ENCODE measurements around the gene TRIO.

TRIO gene

DNA sequence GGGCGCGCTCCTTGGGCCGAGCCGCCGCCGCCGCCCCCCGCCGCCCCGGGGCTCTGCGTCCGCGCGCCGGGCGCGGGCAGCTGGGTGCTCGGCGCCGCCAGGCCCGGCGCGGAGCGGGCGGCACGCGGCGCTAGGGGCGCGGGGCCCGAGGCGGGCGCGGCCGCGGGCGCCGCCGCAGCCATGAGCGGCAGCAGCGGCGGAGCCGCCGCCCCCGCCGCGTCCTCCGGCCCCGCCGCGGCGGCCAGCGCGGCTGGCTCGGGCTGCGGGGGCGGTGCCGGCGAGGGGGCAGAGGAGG is 351 bp downstream of the TRIO start:
- peak overlapping the region; percentile 98 for H3K4me2 ChIP-seq (ENCODE audit: low read depth, low read length, poor library complexity, severe bottlenecking)

DNA sequence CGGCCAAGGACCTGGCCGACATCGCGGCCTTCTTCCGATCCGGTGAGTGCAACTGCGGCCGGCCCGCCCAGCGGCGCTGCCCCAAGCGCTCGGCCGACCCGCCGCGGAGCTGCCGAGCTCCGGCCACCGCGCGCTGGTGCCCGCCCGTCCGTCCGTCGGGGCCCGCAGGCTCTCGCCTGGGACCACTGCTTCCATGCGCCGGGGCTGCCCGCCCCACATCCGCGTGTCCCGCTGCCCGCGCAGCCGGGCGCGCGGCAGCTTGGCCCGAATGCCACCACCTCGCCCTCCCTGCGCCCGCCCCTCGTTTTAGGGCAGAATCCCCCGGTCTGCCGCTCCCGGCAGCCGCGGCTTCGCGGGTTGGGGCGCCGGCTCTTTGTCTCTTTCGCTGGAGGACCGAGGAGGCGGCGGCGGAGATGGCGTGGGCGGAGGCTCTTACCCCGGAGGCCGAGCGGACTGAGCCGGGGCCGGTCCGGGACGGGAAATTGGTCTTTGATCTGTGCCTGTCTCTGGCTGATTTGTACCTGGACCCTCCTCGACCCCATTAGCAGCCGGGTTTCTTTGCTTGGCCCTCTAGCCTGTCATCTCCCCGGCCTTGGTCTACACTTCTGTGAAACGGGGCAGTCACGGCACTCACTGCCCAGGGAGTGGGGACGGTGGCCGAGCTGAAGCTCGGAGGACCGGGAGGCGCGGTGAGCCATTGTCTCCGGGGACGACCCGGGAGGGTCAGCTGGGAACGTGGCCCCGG is 871 bp downstream of the TRIO start:
- H2AFZ ChIP-seq (ENCODE audit: low read depth, low read length, severe bottlenecking), result peak overlapping the region; percentile 68

More for the DNA sequence above, 351 bp downstream of the TRIO start:
- peaks cover 8% of the 10 kb centered on the region; the same call in 1 of the 2 replicates for H3K79me2 ChIP-seq (ENCODE audit: insufficient read depth, low read length)
- peak overlapping the region; percentile 75 for H3K9ac ChIP-seq (ENCODE audit: low read length)
- TF ChIP-seq, protein P1, sequence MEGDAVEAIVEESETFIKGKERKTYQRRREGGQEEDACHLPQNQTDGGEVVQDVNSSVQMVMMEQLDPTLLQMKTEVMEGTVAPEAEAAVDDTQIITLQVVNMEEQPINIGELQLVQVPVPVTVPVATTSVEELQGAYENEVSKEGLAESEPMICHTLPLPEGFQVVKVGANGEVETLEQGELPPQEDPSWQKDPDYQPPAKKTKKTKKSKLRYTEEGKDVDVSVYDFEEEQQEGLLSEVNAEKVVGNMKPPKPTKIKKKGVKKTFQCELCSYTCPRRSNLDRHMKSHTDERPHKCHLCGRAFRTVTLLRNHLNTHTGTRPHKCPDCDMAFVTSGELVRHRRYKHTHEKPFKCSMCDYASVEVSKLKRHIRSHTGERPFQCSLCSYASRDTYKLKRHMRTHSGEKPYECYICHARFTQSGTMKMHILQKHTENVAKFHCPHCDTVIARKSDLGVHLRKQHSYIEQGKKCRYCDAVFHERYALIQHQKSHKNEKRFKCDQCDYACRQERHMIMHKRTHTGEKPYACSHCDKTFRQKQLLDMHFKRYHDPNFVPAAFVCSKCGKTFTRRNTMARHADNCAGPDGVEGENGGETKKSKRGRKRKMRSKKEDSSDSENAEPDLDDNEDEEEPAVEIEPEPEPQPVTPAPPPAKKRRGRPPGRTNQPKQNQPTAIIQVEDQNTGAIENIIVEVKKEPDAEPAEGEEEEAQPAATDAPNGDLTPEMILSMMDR (IDR thresholded peaks at IDR 0.05; ENCODE audit: insufficient read depth, low read length, poor library complexity, severe bottlenecking), result no peak
- no peak for TF ChIP-seq EZH2phosphoT487 (conservative IDR thresholded peaks at IDR 0.05; ENCODE audit: low read length)
- peaks cover 25% of the 10 kb centered on the region for H4K20me1 ChIP-seq (ENCODE audit: low read depth, low read length)
- peak overlapping the region; percentile 81 for H3K4me3 ChIP-seq (ENCODE audit: insufficient read depth, low read length, poor library complexity, severe bottlenecking)
- H2AFZ ChIP-seq (ENCODE audit: low read depth, low read length, severe bottlenecking), result no peak overlapping the region
- no peaks in the 10 kb centered on the region for H3F3A ChIP-seq (ENCODE audit: insufficient read depth)
- no peak overlapping the region; the same call in 1 of the 2 replicates for H3K27ac ChIP-seq (ENCODE audit: low read depth, low read length)
- no peaks in the 10 kb centered on the region for H3K9me3 ChIP-seq (ENCODE audit: insufficient read depth, low read length)
- no peaks in the 10 kb centered on the region for H3K27me3 ChIP-seq (ENCODE audit: low read length)
- H3K9me2 ChIP-seq (replicated peaks; ENCODE audit: insufficient read depth, low read length), result no peaks in the 10 kb centered on the region
- no peaks in the 10 kb centered on the region for H3K36me3 ChIP-seq (ENCODE audit: low read length)

DNA sequence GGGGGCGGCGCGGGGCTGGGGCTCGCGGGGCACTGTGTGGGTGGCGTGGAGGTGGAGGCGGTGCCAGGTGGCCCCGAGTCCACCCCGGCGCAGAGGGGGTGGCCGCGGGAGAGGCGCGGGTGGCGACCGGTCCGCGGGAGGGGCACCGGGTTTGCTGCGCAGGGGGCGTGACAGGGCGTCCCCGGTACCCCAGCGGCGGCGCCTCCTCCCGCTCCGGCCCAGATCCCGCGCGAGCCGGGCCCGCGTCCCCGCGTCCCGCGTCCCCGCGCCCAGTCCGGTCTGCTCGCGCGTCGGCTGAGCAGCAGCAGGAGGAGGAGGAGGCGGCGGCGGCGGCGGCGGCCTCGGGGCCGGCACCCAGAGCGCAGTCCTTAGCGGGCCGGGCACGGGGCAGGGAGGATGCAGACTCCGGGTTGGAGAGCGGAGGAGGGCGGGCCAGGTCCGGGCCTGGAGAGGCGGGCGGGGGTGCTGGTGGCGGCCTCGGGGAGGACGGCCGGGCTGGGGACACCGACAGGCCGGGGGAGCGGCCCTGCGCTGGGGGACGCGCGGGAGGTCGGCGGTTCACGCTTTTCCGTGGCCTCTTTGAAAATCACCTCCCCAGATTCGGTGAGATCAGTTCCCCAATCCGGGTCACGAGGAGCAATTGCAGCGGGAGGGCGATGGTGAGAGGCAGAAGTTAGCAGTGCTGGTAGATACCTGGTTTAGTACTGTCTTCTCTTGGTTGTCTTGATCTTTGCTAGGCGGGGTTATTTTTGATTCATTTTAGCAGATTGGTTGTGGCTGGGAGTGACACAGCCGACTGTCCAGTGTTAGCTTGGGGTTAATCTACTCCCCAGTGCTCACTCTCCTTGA is 1.7 kb downstream of the TRIO start:
- Histone ChIP-seq H2AFZ (ENCODE audit: low read depth, low read length, severe bottlenecking) (peak overlapping the region; percentile 68), H3K27ac (ENCODE audit: low read depth, low read length) (peak overlapping the region; percentile 24; the same call in 1 of the 2 replicates), H4K20me1 (ENCODE audit: low read depth, low read length) (peaks cover 32% of the 10 kb centered on the region), H3K4me2 (ENCODE audit: low read depth, low read length, poor library complexity, severe bottlenecking) (peak overlapping the region; percentile 98), H3K79me2 (ENCODE audit: insufficient read depth, low read length) (peaks cover 8% of the 10 kb centered on the region; the same call in 1 of the 2 replicates), H3K27me3 (ENCODE audit: low read length) (no peaks in the 10 kb centered on the region), H3K4me3 (ENCODE audit: insufficient read depth, low read length, poor library complexity, severe bottlenecking) (peak overlapping the region; percentile 74), H3K9me3 (ENCODE audit: insufficient read depth, low read length) (no peaks in the 10 kb centered on the region), H3F3A (ENCODE audit: insufficient read depth) (no peaks in the 10 kb centered on the region), H3K9ac (ENCODE audit: low read length) (peak overlapping the region; percentile 75), H3K36me3 (ENCODE audit: low read length) (no peaks in the 10 kb centered on the region), H3K9me2 (replicated peaks; ENCODE audit: insufficient read depth, low read length) (no peaks in the 10 kb centered on the region)
- no peak for TF ChIP-seq EZH2phosphoT487 (conservative IDR thresholded peaks at IDR 0.05; ENCODE audit: low read length)
- TF ChIP-seq, protein P1 (IDR thresholded peaks at IDR 0.05; ENCODE audit: insufficient read depth, low read length, poor library complexity, severe bottlenecking), result no peak

More for the DNA sequence above, 871 bp downstream of the TRIO start:
- Histone ChIP-seq H3K27ac (ENCODE audit: low read depth, low read length) (no peak overlapping the region), H3K36me3 (ENCODE audit: low read length) (no peaks in the 10 kb centered on the region), H3K9me2 (replicated peaks; ENCODE audit: insufficient read depth, low read length) (no peaks in the 10 kb centered on the region), H3K4me2 (ENCODE audit: low read depth, low read length, poor library complexity, severe bottlenecking) (peak overlapping the region; percentile 98), H3K79me2 (ENCODE audit: insufficient read depth, low read length) (peaks cover 8% of the 10 kb centered on the region; the same call in 1 of the 2 replicates), H4K20me1 (ENCODE audit: low read depth, low read length) (peaks cover 25% of the 10 kb centered on the region), H3K27me3 (ENCODE audit: low read length) (no peaks in the 10 kb centered on the region), H3K9ac (ENCODE audit: low read length) (peak overlapping the region; percentile 75), H3K4me3 (ENCODE audit: insufficient read depth, low read length, poor library complexity, severe bottlenecking) (peak overlapping the region; percentile 74), H3F3A (ENCODE audit: insufficient read depth) (no peaks in the 10 kb centered on the region), H3K9me3 (ENCODE audit: insufficient read depth, low read length) (no peaks in the 10 kb centered on the region)
- TF ChIP-seq, protein P1 (IDR thresholded peaks at IDR 0.05; ENCODE audit: insufficient read depth, low read length, poor library complexity, severe bottlenecking), result no peak
- no peak for TF ChIP-seq EZH2phosphoT487 (conservative IDR thresholded peaks at IDR 0.05; ENCODE audit: low read length)
